Gastroesophageal sphincter (tissue), 4 donors: ENCODE data around the gene C3orf52. TPM values are rescaled to one million over a fixed set of nuclear protein-coding genes. Genes with fewer than 3 reads are reported as not detected.

Experiments used
- ATAC-seq: fragments of 150-250 bp; one replicate; pipeline ENCODE4 v1.9.1; 2016; ENCODE audit warnings: mild to moderate bottlenecking, moderate library complexity
- H3K27ac ChIP-seq, 4 donors: fragments of 200-600 bp; sonication (generic) in 3 of 4; 1 replicate in 3 of 4; 2 replicates in 1 of 4; pipeline ENCODE4 v1.5.1; 2016 to 2019
- H3K27me3 ChIP-seq: fragments of 200-600 bp; sonication (generic); one replicate; pipeline ENCODE4 v1.5.1; 2019
- H3K36me3 ChIP-seq, 2 donors: fragments of 200-600 bp; sonication (generic); one replicate each; pipeline ENCODE4 v1.5.1; 2019; ENCODE audit warnings: control low read depth in 1 of 2
- H3K4me1 ChIP-seq, 3 donors: fragments of 200-600 bp; sonication (generic); 1 replicate in 2 of 3; 2 replicates in 1 of 3; pipeline ENCODE4 v1.5.1; 2016 to 2019; ENCODE audit warnings: control low read depth in 2 of 3
- H3K4me3 ChIP-seq, 2 donors: fragments of 200-600 bp; sonication (generic); one replicate each; pipeline ENCODE4 v1.5.1; 2019; ENCODE audit warnings: mild to moderate bottlenecking in 1 of 2, moderate library complexity in 1 of 2
- H3K9me3 ChIP-seq, 3 donors: fragments of 200-600 bp; sonication (generic); one replicate each; pipeline ENCODE4 v1.5.1; 2017 to 2019; ENCODE audit warnings: control low read depth in 2 of 3
- CTCF ChIP-seq, 4 experiments: fragments of 200-600 bp in 2 of 4; fragments of 450-650 bp in 2 of 4; sonication (generic) in 1 of 4; IDR thresholded peaks; one replicate each; pipeline ENCODE4 v1.5.1; 2017 to 2019; ENCODE audit warnings: antibody characterized with exemption in 4 of 4, mild to moderate bottlenecking in 2 of 4, moderate library complexity in 2 of 4
- EP300 ChIP-seq: sonication (generic); formaldehyde crosslinking; IDR thresholded peaks from one replicate; pipeline ENCODE4 v1.6.1; 2017; ENCODE audit warnings: antibody characterized with exemption, mild to moderate bottlenecking
- POLR2A ChIP-seq, 2 donors: fragments of 450-650 bp; IDR thresholded peaks; one replicate each; pipeline ENCODE4 v1.6.1; 2017; ENCODE audit warnings: antibody characterized with exemption in 2 of 2, mild to moderate bottlenecking in 2 of 2, moderate library complexity in 1 of 2
- POLR2AphosphoS5 ChIP-seq: sonication (generic); formaldehyde crosslinking; IDR thresholded peaks from one replicate; pipeline ENCODE4 v1.6.1; 2017; ENCODE audit warnings: antibody characterized with exemption
- WGBS, 2 donors: methylation state at CpG; one replicate each; pipeline ENCODE4 v1.1.5; 2018; ENCODE audit warnings: low coverage in 1 of 2; 5-methylcytosine and 5-hydroxymethylcytosine counted together
- total RNA-seq, 4 donors: library from RNA; depleted of rRNA; stranded (reverse); fragments of >200 nt; gene quantifications; one replicate each; pipeline ENCODE4 v1.1.0, GENCODE V29; 2016

The C3orf52 gene
- total RNA-seq, 4 donors from 2014 or later = 1.6 to 3.4 (median 1.9) TPM

- no peak for ATAC-seq
- TF ChIP-seq EP300 = no peak
- no peak for TF ChIP-seq POLR2A (IDR thresholded peaks at IDR 0.05)
- no peak for TF ChIP-seq CTCF (IDR thresholded peaks at IDR 0.05)
- TF ChIP-seq POLR2AphosphoS5 = no peak
- WGBS, 2 donors = 83 to 85% methylated on average over 3 to 5 of the region's 5 CpGs
Measured at GRCh38 chr3:112133626-112134334, 47.6 kb downstream of the C3orf52 start.

GRCh38 chr3:112134335-112135124 is 48.3 kb downstream of the C3orf52 start:
- H3K27me3 ChIP-seq = no peaks in the 10 kb centered on the region
- TF ChIP-seq EP300 (no peak), POLR2AphosphoS5 (no peak), CTCF (IDR thresholded peaks at IDR 0.05) (no peak), POLR2A (IDR thresholded peaks at IDR 0.05) (no peak)
- no peak overlapping the region for H3K4me3 ChIP-seq
- no peaks in the 10 kb centered on the region for H3K9me3 ChIP-seq
- no peak for ATAC-seq
- no peaks in the 10 kb centered on the region for H3K4me1 ChIP-seq
- H3K27ac ChIP-seq = no peak overlapping the region
- WGBS, 2 donors = 61 to 84% methylated on average over 2 to 6 of the region's 8 CpGs
- no peaks in the 10 kb centered on the region for H3K36me3 ChIP-seq

More at GRCh38 chr3:112133626-112134334, 47.6 kb downstream of the C3orf52 start:
- H3K4me3 ChIP-seq = no peak overlapping the region
- H3K9me3 ChIP-seq = no peaks in the 10 kb centered on the region
- no peak overlapping the region for H3K27ac ChIP-seq
- H3K27me3 ChIP-seq = no peaks in the 10 kb centered on the region
- H3K36me3 ChIP-seq = no peaks in the 10 kb centered on the region
- no peaks in the 10 kb centered on the region for H3K4me1 ChIP-seq

- Histone ChIP-seq H3K27me3 (no peaks in the 10 kb centered on the region), H3K4me3 (no peak overlapping the region), H3K27ac (no peak overlapping the region), H3K36me3 (no peaks in the 10 kb centered on the region), H3K9me3 (no peaks in the 10 kb centered on the region), H3K4me1 (no peaks in the 10 kb centered on the region)
- TF ChIP-seq EP300 (no peak), CTCF (IDR thresholded peaks at IDR 0.05) (no peak)
- 20 to 35% methylated on average over 1 of the region's 1 CpG for WGBS, 2 donors
- no peak for ATAC-seq
Measured at GRCh38 chr3:112136046-112136445, 49.9 kb downstream of the C3orf52 start.

DNA sequence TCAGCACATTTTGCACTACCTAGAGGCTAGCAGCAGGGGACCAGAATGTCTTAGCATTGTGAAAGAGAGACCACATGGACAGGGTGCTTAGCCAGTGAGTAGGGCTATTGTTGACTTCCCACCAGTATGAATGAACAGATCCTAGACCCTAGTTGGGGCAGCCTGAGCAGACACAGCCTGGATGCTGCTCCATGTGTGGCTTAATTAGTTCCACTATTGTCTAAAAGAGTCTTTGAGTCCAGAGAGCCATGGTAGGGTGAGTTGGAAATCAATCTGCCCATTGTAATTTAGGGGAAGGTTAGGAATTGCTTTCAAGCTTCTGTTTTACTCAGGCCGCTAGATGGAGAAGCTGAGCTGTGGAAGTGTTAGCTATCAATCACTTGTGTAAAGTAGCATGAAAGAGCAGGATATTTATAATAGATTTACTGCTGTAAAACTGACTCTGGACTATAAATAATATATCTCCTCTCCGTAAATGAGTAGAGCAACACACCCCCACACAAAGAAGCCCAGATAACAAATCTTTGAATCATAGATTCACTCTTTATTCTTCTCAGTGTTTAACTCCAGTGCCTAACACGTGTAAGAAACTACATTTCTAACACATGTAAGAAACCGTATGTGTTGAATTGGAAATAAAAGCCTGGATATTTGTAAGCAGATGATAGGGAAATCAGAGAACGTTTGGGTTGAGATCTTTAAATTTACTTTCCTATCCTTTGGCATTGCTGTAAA is 50.9 kb downstream of the C3orf52 start:
- WGBS, 2 donors = 8 to 17% methylated on average over 4 to 5 of the region's 5 CpGs
- H3K27me3 ChIP-seq = no peaks in the 10 kb centered on the region
- H3K4me3 ChIP-seq = no peak overlapping the region
- TF ChIP-seq POLR2AphosphoS5 = no peak
- no peak for TF ChIP-seq CTCF (IDR thresholded peaks at IDR 0.05)
- TF ChIP-seq EP300 = no peak
- no peak for TF ChIP-seq POLR2A (IDR thresholded peaks at IDR 0.05)
- H3K9me3 ChIP-seq = no peaks in the 10 kb centered on the region
- no peaks in the 10 kb centered on the region for H3K4me1 ChIP-seq
- no peak overlapping the region for H3K27ac ChIP-seq
- no peaks in the 10 kb centered on the region for H3K36me3 ChIP-seq
- no peak for ATAC-seq
